GM21529 (cell line): ENCODE results near the gene C10orf71.

Experiments
- ATAC-seq: cut with Tn5 transposase; IDR thresholded peaks from one replicate; pipeline ENCODE4 v1.9.1; 2021; ENCODE audit not compliant: unreplicated experiment

Gene C10orf71

GRCh38 chr10:49273626-49274025, 25.3 kb upstream of the C10orf71 start:
- ATAC-seq = no peak

- no peak for ATAC-seq
Observed at GRCh38 chr10:49274886-49275285, 24.1 kb upstream of the C10orf71 start.

- no peak for ATAC-seq
Observed at GRCh38 chr10:49275896-49276295, 23.1 kb upstream of the C10orf71 start.

- no peak for ATAC-seq
Observed at GRCh38 chr10:49276596-49276995, 22.4 kb upstream of the C10orf71 start.

- no peak for ATAC-seq
Observed at GRCh38 chr10:49277973-49278372, 21.0 kb upstream of the C10orf71 start.

- no peak for ATAC-seq
Observed at GRCh38 chr10:49278497-49278981, 20.4 kb upstream of the C10orf71 start.

- ATAC-seq = no peak
Observed at GRCh38 chr10:49279015-49279880, 19.7 kb upstream of the C10orf71 start.

GRCh38 chr10:49280001-49280408, 19.0 kb upstream of the C10orf71 start:
- ATAC-seq = no peak

- ATAC-seq = no peak
Observed at GRCh38 chr10:49281461-49281860, 17.5 kb upstream of the C10orf71 start.

GRCh38 chr10:49282306-49282705, 16.7 kb upstream of the C10orf71 start:
- ATAC-seq = no peak

- no peak for ATAC-seq
Observed at GRCh38 chr10:49282879-49283341, 16.1 kb upstream of the C10orf71 start.

GRCh38 chr10:49283491-49283890, 15.5 kb upstream of the C10orf71 start:
- ATAC-seq = no peak

GRCh38 chr10:49284356-49284755, 14.6 kb upstream of the C10orf71 start:
- no peak for ATAC-seq

GRCh38 chr10:49285232-49285631, 13.7 kb upstream of the C10orf71 start:
- no peak for ATAC-seq

GRCh38 chr10:49286686-49287085, 12.3 kb upstream of the C10orf71 start:
- ATAC-seq = no peak

- ATAC-seq = no peak
Observed at GRCh38 chr10:49287689-49288340, 11.2 kb upstream of the C10orf71 start.

- no peak for ATAC-seq
Observed at GRCh38 chr10:49288341-49289065, 10.5 kb upstream of the C10orf71 start.

GRCh38 chr10:49289480-49289879, 9.5 kb upstream of the C10orf71 start:
- no peak for ATAC-seq

GRCh38 chr10:49290131-49290530, 8.8 kb upstream of the C10orf71 start:
- ATAC-seq = no peak

GRCh38 chr10:49290607-49291006, 8.4 kb upstream of the C10orf71 start:
- no peak for ATAC-seq

GRCh38 chr10:49292565-49293207, 6.3 kb upstream of the C10orf71 start:
- ATAC-seq = no peak
